OCI-LY7 (cell line): Measurements from ENCODE around the gene STAT4. TPM values are rescaled to one million over a fixed set of nuclear protein-coding genes. Genes with fewer than 3 reads are reported as not detected.

Source experiments
- BruUV-seq: library from RNA; stranded (reverse); fragments of 400-500 nt; replicated peaks from 2 replicates; lab custom pipeline; 2021; lab: Mats Ljungman, UMichigan
- CTCF ChIA-PET: fragments of 300-600 bp; sonication (Branson Sonifier 250); formaldehyde crosslinking; loops from one replicate; lab custom pipeline; 2022; ENCODE audit warnings: antibody characterized with exemption; ENCODE audit not compliant: unreplicated experiment; lab: Charles Lee
- POLR2A ChIA-PET: fragments of 300-600 bp; sonication (Branson Sonifier 250); formaldehyde crosslinking; loops from one replicate; lab custom pipeline; 2022; ENCODE audit warnings: antibody characterized with exemption; lab: Charles Lee
- DNase-seq: peaks from one replicate; pipeline ENCODE4 v3.0.0-alpha.2; 2015; ENCODE audit warnings: low spot score
- H2AFZ ChIP-seq: fragments of 200-600 bp; sonication (generic), shearing (Covaris generic); 2 replicates; pipeline ENCODE4 v1.6.1; 2014; ENCODE audit warnings: mild to moderate bottlenecking, antibody characterized with exemption, low read length, moderate library complexity
- H3K27ac ChIP-seq: fragments of 200-600 bp; sonication (generic); 2 replicates; pipeline ENCODE4 v1.5.1; 2014; ENCODE audit warnings: mixed run types, low read depth, mild to moderate bottlenecking, moderate library complexity, low read length, inconsistent platforms; ENCODE audit not compliant: poor library complexity, severe bottlenecking
- H3K36me3 ChIP-seq: fragments of 200-600 bp; sonication (generic); 2 replicates; pipeline ENCODE4 v1.6.1; 2014; ENCODE audit warnings: mild to moderate bottlenecking, antibody characterized with exemption, low read length, moderate library complexity, mixed read lengths; ENCODE audit not compliant: insufficient read depth
- H3K4me1 ChIP-seq: fragments of 200-600 bp; sonication (generic); 2 replicates; pipeline ENCODE4 v1.5.1; 2014; ENCODE audit warnings: mild to moderate bottlenecking, low read length; ENCODE audit not compliant: insufficient read depth, poor library complexity, severe bottlenecking
- H3K4me2 ChIP-seq: fragments of 200-600 bp; sonication (generic); 2 replicates; pipeline ENCODE4 v1.6.1; 2014; ENCODE audit warnings: mild to moderate bottlenecking, low read length
- H3K4me3 ChIP-seq: fragments of 200-600 bp; sonication (generic); 2 replicates; pipeline ENCODE4 v1.5.1; 2014; ENCODE audit warnings: mild to moderate bottlenecking, low read depth, low read length; ENCODE audit not compliant: poor library complexity, severe bottlenecking
- H3K79me2 ChIP-seq: fragments of 200-600 bp; sonication (generic); 2 replicates; pipeline ENCODE4 v1.6.1; 2016; ENCODE audit warnings: low read depth, mild to moderate bottlenecking, low read length, moderate library complexity, mixed read lengths; ENCODE audit not compliant: insufficient read depth
- H3K9me2 ChIP-seq: fragments of 200-600 bp; sonication (generic); 2 replicates; pipeline ENCODE4 v1.6.1; 2016; ENCODE audit warnings: mild to moderate bottlenecking, low read length, mixed read lengths; ENCODE audit not compliant: insufficient read depth
- H3K9me3 ChIP-seq: fragments of 200-600 bp; sonication (generic); 2 replicates; pipeline ENCODE4 v1.6.1; 2014; ENCODE audit warnings: mild to moderate bottlenecking, mixed run types, low read length, mixed read lengths
- H4K20me1 ChIP-seq: fragments of 200-600 bp; sonication (generic); 2 replicates; pipeline ENCODE4 v1.6.1; 2014; ENCODE audit warnings: mild to moderate bottlenecking, antibody characterized with exemption, low read length, moderate library complexity, mixed read lengths; ENCODE audit not compliant: insufficient read depth
- EZH2phosphoT487 ChIP-seq: fragments of 200-600 bp; sonication (generic); IDR thresholded peaks from 2 replicates; pipeline ENCODE4 v1.6.1; 2018; ENCODE audit warnings: low read depth, borderline replicate concordance, mild to moderate bottlenecking, mixed run types, antibody characterized with exemption, low read length, moderate library complexity, mixed read lengths
- intact Hi-C: fragments of 100-400 bp; cut with micrococcal nuclease; formaldehyde crosslinking; loops from one replicate; pipeline ENCODE4 v1.10.0; 2022; ENCODE audit not compliant: unreplicated experiment
- total RNA-seq, 2 experiments: library from RNA; depleted of rRNA in 1 of 2; stranded (reverse); fragments of >200 nt in 1 of 2; shearing (Covaris generic) in 1 of 2; gene quantifications; 2 replicates each; pipeline ENCODE4 v1.2.3, GENCODE V29; 2014 to 2022
- TF ChIP-seq, protein P1 (sequence below): fragments of 200-600 bp; sonication (generic); conservative IDR thresholded peaks from 2 replicates; pipeline ENCODE4 v1.5.1; 2014; ENCODE audit warnings: mild to moderate bottlenecking, antibody characterized with exemption, low read length, moderate library complexity, mixed read lengths

The STAT4 gene
- total RNA-seq, 2 experiments from 2014 or later, result not detected

DNA sequence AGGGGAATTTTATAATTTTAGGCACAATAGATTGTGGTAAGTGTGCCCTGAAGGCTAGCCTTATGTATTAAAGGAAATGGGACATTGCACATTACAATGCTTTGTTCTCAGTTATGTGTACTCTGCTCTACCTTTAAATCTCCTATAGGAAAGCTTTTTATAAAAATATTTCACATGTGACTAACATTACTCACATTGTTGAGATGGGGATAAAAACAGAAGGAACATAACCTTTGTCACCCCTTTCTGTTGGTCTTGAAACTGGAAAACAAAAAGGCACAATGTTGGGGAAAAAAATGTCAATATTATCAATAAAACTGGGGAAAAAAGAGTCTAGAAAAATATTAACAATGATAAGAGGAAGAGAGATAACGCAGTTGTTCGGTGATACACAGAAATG lies 119.5 kb downstream of the STAT4 start:
- ChIA-PET CTCF (no interaction called here), POLR2A (no interaction called here)
- Histone ChIP-seq H3K4me3 (no peak overlapping the region), H3K4me2 (no peak overlapping the region), H4K20me1 (no peaks in the 10 kb centered on the region), H3K4me1 (no peaks in the 10 kb centered on the region), H2AFZ (no peak overlapping the region), H3K9me3 (no peaks in the 10 kb centered on the region), H3K79me2 (no peaks in the 10 kb centered on the region), H3K9me2 (no peaks in the 10 kb centered on the region), H3K36me3 (no peaks in the 10 kb centered on the region), H3K27ac (no peak overlapping the region)
- TF ChIP-seq, protein P1, sequence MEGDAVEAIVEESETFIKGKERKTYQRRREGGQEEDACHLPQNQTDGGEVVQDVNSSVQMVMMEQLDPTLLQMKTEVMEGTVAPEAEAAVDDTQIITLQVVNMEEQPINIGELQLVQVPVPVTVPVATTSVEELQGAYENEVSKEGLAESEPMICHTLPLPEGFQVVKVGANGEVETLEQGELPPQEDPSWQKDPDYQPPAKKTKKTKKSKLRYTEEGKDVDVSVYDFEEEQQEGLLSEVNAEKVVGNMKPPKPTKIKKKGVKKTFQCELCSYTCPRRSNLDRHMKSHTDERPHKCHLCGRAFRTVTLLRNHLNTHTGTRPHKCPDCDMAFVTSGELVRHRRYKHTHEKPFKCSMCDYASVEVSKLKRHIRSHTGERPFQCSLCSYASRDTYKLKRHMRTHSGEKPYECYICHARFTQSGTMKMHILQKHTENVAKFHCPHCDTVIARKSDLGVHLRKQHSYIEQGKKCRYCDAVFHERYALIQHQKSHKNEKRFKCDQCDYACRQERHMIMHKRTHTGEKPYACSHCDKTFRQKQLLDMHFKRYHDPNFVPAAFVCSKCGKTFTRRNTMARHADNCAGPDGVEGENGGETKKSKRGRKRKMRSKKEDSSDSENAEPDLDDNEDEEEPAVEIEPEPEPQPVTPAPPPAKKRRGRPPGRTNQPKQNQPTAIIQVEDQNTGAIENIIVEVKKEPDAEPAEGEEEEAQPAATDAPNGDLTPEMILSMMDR, result no peak
- TF ChIP-seq EZH2phosphoT487, result no peak
- DNase-seq, result no peak
- BruUV-seq, result no TSS peak
- intact Hi-C loops, result loop anchor here (2.0 kb wide), 2 partner anchors 180 to 250 kb away; no protein-coding TSS in a partner anchor

DNA sequence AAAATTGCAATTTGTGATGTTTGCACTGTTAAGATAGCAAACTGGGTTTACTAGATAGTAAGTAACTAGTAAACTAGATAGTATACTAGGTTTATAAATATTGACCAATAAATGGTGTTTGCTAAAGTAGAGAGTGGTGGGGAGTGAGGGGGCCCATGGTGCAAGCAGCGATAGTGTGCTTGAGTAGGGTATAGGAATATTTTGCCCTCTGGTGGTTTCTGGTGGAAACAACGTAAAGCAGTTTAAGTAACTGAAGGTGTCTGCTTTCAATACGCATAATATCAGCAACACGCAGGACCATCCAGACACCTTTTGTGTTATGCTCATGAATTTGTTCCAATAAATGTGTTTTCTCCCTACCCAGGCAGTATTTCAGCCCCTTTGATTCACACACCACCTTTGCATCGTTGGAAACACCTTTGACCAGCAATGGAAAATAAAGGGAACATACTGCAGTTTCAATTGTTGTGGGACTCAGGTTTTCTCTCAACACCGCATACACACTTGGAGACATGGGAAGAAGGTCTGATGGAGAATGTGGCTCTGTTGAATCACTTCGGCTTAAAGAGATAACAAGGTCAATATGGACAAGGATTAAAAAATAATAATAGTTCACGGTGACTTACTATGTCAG lies 120.2 kb downstream of the STAT4 start:
- no peaks in the 10 kb centered on the region for H3K79me2 ChIP-seq
- peak; percentile 63 for DNase-seq
- no TSS peak for BruUV-seq

More for the DNA sequence above, 120.2 kb downstream of the STAT4 start:
- Histone ChIP-seq H3K27ac (no peak overlapping the region), H3K4me1 (no peaks in the 10 kb centered on the region), H3K4me3 (no peak overlapping the region), H3K9me2 (no peaks in the 10 kb centered on the region), H3K4me2 (no peak overlapping the region), H4K20me1 (no peaks in the 10 kb centered on the region), H2AFZ (no peak overlapping the region), H3K9me3 (no peaks in the 10 kb centered on the region), H3K36me3 (no peaks in the 10 kb centered on the region)
- no peak for TF ChIP-seq EZH2phosphoT487
- TF ChIP-seq, protein P1, result peak; percentile 85
- POLR2A ChIA-PET, result interaction anchor here (0.7 kb wide), 1 partner anchor 137 kb away, joined by 3 read pairs; no protein-coding TSS in a partner anchor
- intact Hi-C loops, result loop anchor here (1.0 to 2.0 kb wide), 3 partner anchors 34 to 250 kb away; no protein-coding TSS in a partner anchor
- CTCF ChIA-PET, result no interaction called here
